GM19099 (cell line): ENCODE results near the gene ENOX2.

Experiments used
- POLR2A ChIP-seq: IDR thresholded peaks from 3 replicates; pipeline ENCODE4 v1.6.1; 2011; ENCODE audit warnings: low read depth; ENCODE audit not compliant: insufficient read length; ENCODE audit errors: extremely low read depth

ENOX2 gene

GRCh38 chrX:130702867-130703707 is 199.9 kb downstream of the ENOX2 start:
- no peak for TF ChIP-seq POLR2A

DNA sequence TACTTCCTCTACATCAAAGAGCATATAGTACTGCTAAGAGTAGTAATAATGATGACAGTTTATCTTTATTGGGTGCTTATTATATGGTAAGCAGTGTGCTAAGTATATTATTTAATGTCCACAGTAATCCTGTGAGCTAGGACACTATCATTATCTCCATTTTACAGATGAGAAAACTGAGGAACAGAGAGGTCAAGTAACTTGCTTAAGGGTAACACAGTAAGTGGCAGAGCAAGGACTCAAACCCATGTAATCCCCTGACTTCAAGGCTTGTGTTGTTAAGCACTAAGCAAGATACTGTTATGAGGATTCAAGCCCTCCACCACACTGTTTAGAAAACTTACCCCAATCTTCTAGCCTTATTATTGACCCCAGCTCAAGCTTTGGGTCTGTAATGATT is 202.4 kb downstream of the ENOX2 start:
- no peak for TF ChIP-seq POLR2A

GRCh38 chrX:130699618-130700017 is 203.4 kb downstream of the ENOX2 start:
- no peak for TF ChIP-seq POLR2A

- no peak for TF ChIP-seq POLR2A
Observed at GRCh38 chrX:130696542-130696941, 206.5 kb downstream of the ENOX2 start.

DNA sequence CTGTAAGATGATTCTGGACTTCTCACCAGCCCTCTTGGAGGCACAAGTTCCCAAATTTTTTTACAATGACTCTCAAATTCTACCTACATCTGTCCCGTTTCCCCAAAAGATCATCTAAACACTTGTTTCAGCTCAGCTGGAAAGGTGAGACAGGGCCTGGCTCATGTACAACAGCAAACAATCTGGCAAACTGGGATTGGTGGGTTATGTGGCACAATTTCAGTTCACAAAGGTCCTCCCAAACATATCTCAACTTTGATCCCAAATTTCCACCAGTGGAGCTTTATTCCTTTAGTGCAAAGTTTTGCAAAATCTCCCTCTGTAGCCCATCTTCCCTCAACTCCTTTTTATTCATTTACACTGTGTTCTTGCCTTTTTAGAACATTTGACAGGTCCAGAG is 207.1 kb downstream of the ENOX2 start:
- no peak for TF ChIP-seq POLR2A

DNA sequence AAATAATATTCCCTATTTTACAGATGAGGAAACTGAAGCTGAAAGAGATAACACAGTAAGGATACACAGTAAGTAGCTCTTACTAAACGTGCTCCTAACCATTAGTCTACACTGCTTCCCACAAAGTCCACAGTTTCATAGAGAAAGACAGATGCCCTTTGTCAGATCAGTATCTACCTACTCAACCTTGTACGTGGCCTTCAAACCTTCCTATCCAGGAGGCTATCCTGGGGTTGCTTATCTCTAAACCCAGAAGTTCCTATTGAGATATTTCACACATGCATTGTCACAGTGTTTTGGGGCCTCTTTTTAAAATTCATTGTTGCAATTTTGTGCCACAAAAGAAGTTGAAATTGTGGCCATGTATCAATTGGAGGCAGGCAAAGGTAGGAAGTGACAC is 208.0 kb downstream of the ENOX2 start:
- no peak for TF ChIP-seq POLR2A

GRCh38 chrX:130691576-130691975 is 211.4 kb downstream of the ENOX2 start:
- TF ChIP-seq POLR2A = no peak

DNA sequence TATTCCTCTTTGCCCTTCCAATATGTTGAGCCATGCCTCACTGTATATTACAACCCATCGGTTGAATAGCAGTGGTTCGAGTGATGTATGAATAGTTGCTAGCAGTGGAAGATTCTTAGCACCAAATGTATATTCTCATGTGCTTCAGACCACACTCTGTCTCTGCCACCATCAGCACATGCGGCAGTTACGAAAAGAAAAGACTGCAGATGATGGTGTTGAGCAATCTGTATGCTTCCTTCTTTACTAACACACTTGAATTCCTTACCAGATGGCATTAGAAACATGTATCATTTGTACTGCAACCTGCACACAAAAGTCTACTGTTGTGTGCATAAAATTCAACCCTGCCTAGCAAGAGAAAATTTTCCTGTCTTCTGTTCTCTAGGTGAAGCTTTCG is 214.6 kb downstream of the ENOX2 start:
- TF ChIP-seq POLR2A = no peak

DNA sequence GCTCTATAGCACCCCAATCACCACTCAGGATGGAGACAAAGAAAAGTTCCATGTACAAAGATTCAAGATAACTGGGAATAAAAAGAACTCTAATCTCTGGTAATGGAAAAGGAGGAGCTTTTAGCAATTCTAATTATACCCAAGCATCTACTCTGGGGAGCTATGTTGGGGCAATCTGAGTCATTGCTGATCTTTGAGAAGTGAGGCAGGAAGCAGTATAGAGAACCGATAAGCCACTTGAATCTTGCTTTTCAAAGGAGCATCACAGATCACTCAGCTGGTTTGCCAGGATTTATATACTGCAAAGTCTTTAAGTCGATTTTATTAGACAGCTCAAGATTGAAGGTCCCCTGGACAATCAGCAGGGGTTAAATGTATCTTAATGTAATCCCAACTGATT is 220.0 kb downstream of the ENOX2 start:
- TF ChIP-seq POLR2A = no peak

DNA sequence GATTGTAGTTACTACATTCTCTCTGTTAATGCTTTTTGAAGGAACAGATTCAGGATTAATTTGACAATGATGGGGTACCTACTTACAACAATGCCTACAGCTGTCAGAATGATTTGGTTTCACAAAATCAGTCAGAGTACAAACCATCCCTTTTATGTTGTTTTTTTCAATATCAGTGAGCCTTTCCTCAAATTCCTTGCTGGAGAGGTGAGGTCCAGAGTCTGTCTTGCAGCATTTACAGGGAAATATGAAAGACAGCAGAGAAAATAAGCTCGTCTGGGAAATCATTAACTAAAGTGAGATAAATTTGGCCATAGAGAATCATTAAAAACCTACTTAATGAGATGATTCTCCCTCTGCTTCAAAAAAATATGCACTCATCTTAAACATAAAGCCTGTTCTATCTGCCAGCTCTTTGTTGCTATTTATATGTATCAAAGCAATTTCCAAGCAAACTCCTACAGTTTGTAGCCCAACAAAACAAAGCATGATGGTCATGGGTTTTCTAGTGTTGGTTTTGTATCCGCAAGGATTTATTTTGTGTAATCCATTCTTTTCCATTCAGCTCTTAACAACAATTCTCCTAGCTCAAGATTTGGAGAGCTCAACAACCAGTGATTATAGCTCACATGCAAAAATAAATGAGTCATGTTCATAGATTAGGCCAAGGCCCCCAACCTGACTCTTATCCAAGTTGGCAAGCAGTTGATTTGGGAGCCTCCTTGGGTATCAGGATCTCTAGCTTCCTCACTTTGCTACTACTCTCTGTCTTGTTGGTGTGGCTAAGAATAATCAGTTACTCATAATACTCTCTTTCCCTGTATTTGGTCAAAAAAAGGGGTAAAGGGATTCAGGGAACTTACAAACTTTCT is 222.6 kb downstream of the ENOX2 start:
- TF ChIP-seq POLR2A = no peak

- no peak for TF ChIP-seq POLR2A
Observed at GRCh38 chrX:130676861-130677260, 226.1 kb downstream of the ENOX2 start.

DNA sequence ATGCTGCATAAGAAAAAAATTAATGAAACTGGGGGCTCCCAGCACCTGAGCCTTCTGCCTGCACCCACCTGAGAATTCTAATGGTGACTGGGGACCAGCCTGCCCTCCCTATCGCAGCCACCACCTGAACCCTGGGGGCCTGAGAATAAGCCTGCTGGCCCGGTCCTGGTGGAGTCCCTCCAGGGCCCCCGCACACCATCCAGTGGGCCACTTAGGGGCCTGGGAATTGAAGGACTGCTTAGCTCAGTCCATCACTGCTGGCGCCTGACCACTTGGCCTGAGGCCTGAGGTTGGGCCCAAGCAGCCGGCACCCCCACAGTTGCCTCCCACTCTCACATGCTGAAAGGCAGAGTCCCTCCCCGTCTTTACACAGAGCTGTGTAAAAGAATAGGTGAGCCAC is 230.8 kb downstream of the ENOX2 start:
- TF ChIP-seq POLR2A = no peak

GRCh38 chrX:130669233-130669632 is 233.8 kb downstream of the ENOX2 start:
- no peak for TF ChIP-seq POLR2A

- TF ChIP-seq POLR2A = no peak
Observed at GRCh38 chrX:130665263-130665662, 237.7 kb downstream of the ENOX2 start.

GRCh38 chrX:130658310-130658709 is 244.7 kb downstream of the ENOX2 start:
- TF ChIP-seq POLR2A = no peak

- no peak for TF ChIP-seq POLR2A
Observed at GRCh38 chrX:130654409-130654950, 248.5 kb downstream of the ENOX2 start.
